SU-DHL-6 (cell line): ENCODE results near the gene LRRC74A.

ENCODE experiments used
- H2AFZ ChIP-seq: fragments of 200-600 bp; sonication (generic); 2 replicates; pipeline ENCODE4 v1.6.1; 2014; ENCODE audit warnings: low read depth, mild to moderate bottlenecking, moderate library complexity, mixed read lengths, antibody characterized with exemption, low read length; ENCODE audit not compliant: severe bottlenecking
- H3F3A ChIP-seq: fragments of 200-600 bp; shearing (Covaris generic); 2 replicates; pipeline ENCODE4 v1.6.0; 2016; ENCODE audit warnings: antibody characterized with exemption, mild to moderate bottlenecking; ENCODE audit not compliant: insufficient read depth
- H3K27ac ChIP-seq: fragments of 200-600 bp; sonication (generic); 2 replicates; pipeline ENCODE4 v1.5.1; 2016; ENCODE audit warnings: low read depth, mild to moderate bottlenecking, low read length, moderate library complexity, mixed read lengths
- H3K27me3 ChIP-seq: fragments of 200-600 bp; sonication (generic), shearing (Covaris generic); 2 replicates; pipeline ENCODE4 v1.6.0; 2014; ENCODE audit warnings: mild to moderate bottlenecking, low read length
- H3K36me3 ChIP-seq: fragments of 200-600 bp; sonication (generic); 2 replicates; pipeline ENCODE4 v1.6.1; 2014; ENCODE audit warnings: mild to moderate bottlenecking, low read length, mixed read lengths
- H3K4me2 ChIP-seq: fragments of 300-600, 200-600 bp; shearing (Covaris generic), sonication (generic); 2 replicates; pipeline ENCODE4 v1.6.0; 2014; ENCODE audit warnings: low read length, low read depth, mild to moderate bottlenecking; ENCODE audit not compliant: poor library complexity, severe bottlenecking
- H3K4me3 ChIP-seq: fragments of 200-600 bp; sonication (generic); 2 replicates; pipeline ENCODE4 v1.5.1; 2014; ENCODE audit warnings: antibody characterized with exemption, low read length, mild to moderate bottlenecking, mixed read lengths; ENCODE audit not compliant: insufficient read depth, poor library complexity, severe bottlenecking
- H3K79me2 ChIP-seq: fragments of 200-600 bp; sonication (generic); 2 replicates; pipeline ENCODE4 v1.6.1; 2014; ENCODE audit warnings: mild to moderate bottlenecking, low read length, moderate library complexity; ENCODE audit not compliant: insufficient read depth
- H3K9ac ChIP-seq: fragments of 200-600 bp; sonication (generic); 2 replicates; pipeline ENCODE4 v1.7.0; 2014; ENCODE audit warnings: mild to moderate bottlenecking, low read length
- H3K9me2 ChIP-seq: fragments of 200-600 bp; sonication (generic); replicated peaks from 2 replicates; pipeline ENCODE4 v1.6.1; 2014; ENCODE audit warnings: low read length; ENCODE audit not compliant: insufficient read depth
- H3K9me3 ChIP-seq: fragments of 200-600 bp; sonication (generic); 2 replicates; pipeline ENCODE4 v1.6.1; 2014; ENCODE audit warnings: low read length, mixed read lengths; ENCODE audit not compliant: insufficient read depth
- H4K20me1 ChIP-seq: fragments of 200-600 bp; sonication (generic); 2 replicates; pipeline ENCODE4 v1.6.1; 2014; ENCODE audit warnings: low read depth, mild to moderate bottlenecking, antibody characterized with exemption, low read length, moderate library complexity, mixed read lengths
- EZH2phosphoT487 ChIP-seq: fragments of 200-600 bp; sonication (generic), shearing (Covaris generic); conservative IDR thresholded peaks from 2 replicates; pipeline ENCODE4 v1.6.1; 2018; ENCODE audit warnings: mild to moderate bottlenecking, antibody characterized with exemption, low read length, moderate library complexity, mixed read lengths
- TF ChIP-seq, protein P1 (sequence below): fragments of 200-600 bp; sonication (generic); IDR thresholded peaks from one replicate; pipeline ENCODE4 v1.5.1; 2017; ENCODE audit warnings: antibody characterized with exemption, mild to moderate bottlenecking, low read length, moderate library complexity; ENCODE audit not compliant: insufficient read depth, poor library complexity, severe bottlenecking

Gene LRRC74A

DNA sequence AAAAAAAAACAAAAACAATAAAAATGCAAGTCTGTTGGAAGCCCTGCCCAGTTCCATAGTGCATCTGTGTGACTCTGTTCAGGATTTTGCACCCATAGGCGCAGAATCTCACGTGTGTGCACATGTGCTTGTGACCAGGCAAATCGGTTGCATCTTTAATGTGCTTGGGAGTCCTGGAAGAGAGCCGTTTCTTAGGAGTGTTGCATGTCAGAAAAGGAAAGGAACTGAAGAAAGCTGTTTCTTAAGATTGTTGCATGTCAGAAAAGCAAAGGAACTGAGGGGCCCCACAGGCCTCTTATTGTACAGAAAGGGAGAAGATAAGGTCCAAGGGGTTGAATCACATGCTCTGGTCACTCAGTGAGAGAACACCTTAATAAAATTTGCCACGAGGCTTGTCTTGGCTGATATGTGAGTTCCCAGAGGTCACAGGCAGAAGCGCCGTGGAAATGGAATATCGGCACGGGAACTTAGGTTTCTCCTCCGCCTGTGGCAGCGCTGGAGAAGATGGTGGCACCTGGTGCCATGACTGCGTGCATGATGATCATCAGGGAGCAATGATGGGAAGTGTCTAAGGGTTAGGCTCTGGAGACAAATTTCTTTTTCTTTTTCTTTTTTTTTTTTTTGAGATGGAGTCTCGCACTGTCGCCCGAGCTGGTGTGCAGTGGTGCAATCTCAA is 90.0 kb downstream of the LRRC74A start:
- Histone ChIP-seq H2AFZ (no peak overlapping the region), H4K20me1 (no peaks in the 10 kb centered on the region), H3K79me2 (no peaks in the 10 kb centered on the region), H3K4me2 (no peak overlapping the region), H3K36me3 (no peaks in the 10 kb centered on the region), H3K27me3 (no peaks in the 10 kb centered on the region), H3K9ac (no peak overlapping the region), H3K9me2 (no peaks in the 10 kb centered on the region), H3F3A (no peaks in the 10 kb centered on the region), H3K4me3 (no peak overlapping the region), H3K27ac (no peak overlapping the region), H3K9me3 (no peaks in the 10 kb centered on the region)
- TF ChIP-seq EZH2phosphoT487: no peak
- TF ChIP-seq, protein P1, sequence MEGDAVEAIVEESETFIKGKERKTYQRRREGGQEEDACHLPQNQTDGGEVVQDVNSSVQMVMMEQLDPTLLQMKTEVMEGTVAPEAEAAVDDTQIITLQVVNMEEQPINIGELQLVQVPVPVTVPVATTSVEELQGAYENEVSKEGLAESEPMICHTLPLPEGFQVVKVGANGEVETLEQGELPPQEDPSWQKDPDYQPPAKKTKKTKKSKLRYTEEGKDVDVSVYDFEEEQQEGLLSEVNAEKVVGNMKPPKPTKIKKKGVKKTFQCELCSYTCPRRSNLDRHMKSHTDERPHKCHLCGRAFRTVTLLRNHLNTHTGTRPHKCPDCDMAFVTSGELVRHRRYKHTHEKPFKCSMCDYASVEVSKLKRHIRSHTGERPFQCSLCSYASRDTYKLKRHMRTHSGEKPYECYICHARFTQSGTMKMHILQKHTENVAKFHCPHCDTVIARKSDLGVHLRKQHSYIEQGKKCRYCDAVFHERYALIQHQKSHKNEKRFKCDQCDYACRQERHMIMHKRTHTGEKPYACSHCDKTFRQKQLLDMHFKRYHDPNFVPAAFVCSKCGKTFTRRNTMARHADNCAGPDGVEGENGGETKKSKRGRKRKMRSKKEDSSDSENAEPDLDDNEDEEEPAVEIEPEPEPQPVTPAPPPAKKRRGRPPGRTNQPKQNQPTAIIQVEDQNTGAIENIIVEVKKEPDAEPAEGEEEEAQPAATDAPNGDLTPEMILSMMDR: no peak

DNA sequence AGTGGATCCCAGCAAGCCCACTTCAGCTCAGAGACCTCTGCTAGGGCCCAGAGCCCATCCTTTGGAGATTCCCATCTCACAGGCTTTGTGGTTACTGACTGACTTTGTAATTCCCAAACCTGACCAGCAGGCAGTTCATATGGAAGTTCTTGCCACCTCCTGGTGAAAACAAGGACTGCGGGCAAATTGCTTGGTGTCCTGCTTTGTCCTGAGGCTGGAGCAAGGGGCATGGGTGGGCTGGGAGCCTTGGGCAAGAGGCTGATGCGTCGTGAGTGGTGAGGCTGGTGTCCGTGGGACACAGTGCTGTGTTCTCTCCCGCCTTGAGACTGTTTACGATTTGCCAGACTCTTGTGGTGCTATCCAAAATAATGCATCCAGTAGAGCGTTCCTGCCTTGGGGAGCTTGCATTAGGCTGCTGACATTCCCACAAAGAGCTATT is 91.0 kb downstream of the LRRC74A start:
- H3K4me2 ChIP-seq: no peak overlapping the region
- no peaks in the 10 kb centered on the region for H3F3A ChIP-seq
- H3K9me3 ChIP-seq: no peaks in the 10 kb centered on the region
- H3K36me3 ChIP-seq: no peaks in the 10 kb centered on the region
- no peak overlapping the region for H3K27ac ChIP-seq
- no peak overlapping the region for H2AFZ ChIP-seq
- TF ChIP-seq, protein P1: no peak
- no peak for TF ChIP-seq EZH2phosphoT487
- H3K27me3 ChIP-seq: no peaks in the 10 kb centered on the region
- H3K4me3 ChIP-seq: no peak overlapping the region
- no peaks in the 10 kb centered on the region for H3K9me2 ChIP-seq
- H3K79me2 ChIP-seq: no peaks in the 10 kb centered on the region
- no peak overlapping the region for H3K9ac ChIP-seq
- H4K20me1 ChIP-seq: no peaks in the 10 kb centered on the region

DNA sequence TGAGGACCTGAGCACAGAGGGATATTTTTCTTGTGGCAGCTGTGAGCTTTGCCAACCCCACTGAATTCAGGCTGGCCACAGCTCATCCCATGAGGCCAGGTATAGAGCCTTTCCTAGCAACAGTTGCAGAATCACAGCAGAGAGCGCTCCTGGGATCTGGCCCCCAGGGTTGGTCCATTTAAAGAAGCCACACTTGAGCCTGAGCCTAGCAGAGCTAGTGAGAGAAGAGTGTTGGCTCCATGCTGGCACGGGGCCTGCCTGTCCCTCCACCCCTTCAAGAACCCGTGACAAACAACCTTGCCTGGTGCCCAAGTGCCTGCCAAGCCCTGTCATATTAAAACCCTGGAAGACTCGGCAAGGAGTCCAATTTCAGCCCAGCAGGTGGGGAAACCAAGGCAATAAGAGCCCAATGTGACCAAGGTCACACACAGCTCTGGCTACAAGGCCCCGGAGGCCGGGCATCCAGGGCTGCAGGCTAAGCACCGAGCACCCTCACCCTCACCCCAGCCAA is 91.6 kb downstream of the LRRC74A start:
- Histone ChIP-seq H4K20me1 (no peaks in the 10 kb centered on the region), H3K27ac (no peak overlapping the region), H3K9me3 (no peaks in the 10 kb centered on the region), H3K27me3 (no peaks in the 10 kb centered on the region), H3K36me3 (no peaks in the 10 kb centered on the region), H3K9ac (no peak overlapping the region), H3F3A (no peaks in the 10 kb centered on the region), H2AFZ (no peak overlapping the region), H3K4me2 (no peak overlapping the region), H3K4me3 (no peak overlapping the region), H3K79me2 (no peaks in the 10 kb centered on the region), H3K9me2 (no peaks in the 10 kb centered on the region)
- TF ChIP-seq, protein P1: no peak
- no peak for TF ChIP-seq EZH2phosphoT487
